ENCODE data around the gene CDC5L. TPM values are rescaled to one million over a fixed set of nuclear protein-coding genes. Genes with fewer than 3 reads are reported as not detected.

The CDC5L gene
- total and polyA plus RNA-seq, 5 donors from 2014 or later = 15.9 to 22.4 (median 16.5) TPM

DNA sequence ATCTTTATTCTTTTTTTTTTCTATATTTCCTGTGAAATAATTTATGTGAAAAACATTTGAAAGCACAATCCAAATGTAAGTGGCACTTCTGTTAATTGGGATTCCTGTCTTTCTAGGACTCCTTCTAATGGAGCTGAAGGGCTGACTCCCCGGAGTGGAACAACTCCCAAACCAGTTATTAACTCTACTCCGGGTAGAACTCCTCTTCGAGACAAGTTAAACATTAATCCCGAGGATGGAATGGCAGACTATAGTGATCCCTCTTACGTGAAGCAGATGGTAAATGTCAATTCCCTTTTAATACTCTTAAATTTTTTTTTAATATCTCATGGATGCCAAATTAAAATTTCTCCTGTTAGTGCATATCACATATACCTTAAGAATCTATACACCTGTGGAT, 35.0 kb downstream of the CDC5L start:
- Mint-ChIP-seq H3K4me3 (no peak overlapping the region), H3K36me3 (peaks cover 63% of the 10 kb centered on the region), H3K4me1 (peaks cover 2 to 7% (median 6%) of the 10 kb centered on the region in 4 donors), H3K9me3 (no peaks in the 10 kb centered on the region), H3K27ac (no peak overlapping the region), H3K27me3 (no peaks in the 10 kb centered on the region)
- H3K9me3 ChIP-seq (ENCODE audit: control insufficient read depth in 2 of 2, low read length in 2 of 2) = no peaks in the 10 kb centered on the region
- no peak overlapping the region for H3K27ac ChIP-seq (ENCODE audit: insufficient read depth, low read length, poor library complexity, severe bottlenecking)
- DNase-seq = no peak
- no peak overlapping the region for H3K4me3 ChIP-seq (ENCODE audit: low read depth, low read length)
- H3K4me1 ChIP-seq (ENCODE audit: control insufficient read depth, insufficient read depth, low read length, poor library complexity, severe bottlenecking) = no peaks in the 10 kb centered on the region
- peaks cover 84% of the 10 kb centered on the region for H3K36me3 ChIP-seq (ENCODE audit: control insufficient read depth, insufficient read depth, low read length)
- ATAC-seq (ENCODE audit: low read depth in 2 of 2) = no peak
- H3K27me3 ChIP-seq (ENCODE audit: control insufficient read depth, insufficient read depth, low read length) = no peaks in the 10 kb centered on the region

DNA sequence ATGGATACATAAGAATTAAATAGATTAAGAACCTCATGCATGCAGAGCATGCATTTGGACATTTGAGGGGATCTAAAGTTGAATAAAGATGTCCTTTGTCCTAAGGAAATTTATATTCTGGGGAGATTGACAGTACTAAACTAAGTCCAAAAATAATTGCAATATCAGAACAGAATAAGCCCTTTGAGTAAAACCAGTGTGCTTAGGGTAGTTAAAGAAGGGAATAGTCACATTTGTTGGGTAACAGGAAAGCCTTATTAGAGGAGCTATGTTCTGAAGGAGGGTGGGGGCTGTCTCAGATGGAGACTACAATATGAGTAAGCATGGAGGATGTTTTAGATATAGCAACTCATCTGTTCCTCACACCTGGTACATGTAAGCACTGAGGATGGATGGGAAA, 35.8 kb downstream of the CDC5L start:
- Histone ChIP-seq H3K4me1 (ENCODE audit: control insufficient read depth, insufficient read depth, low read length, poor library complexity, severe bottlenecking) (no peaks in the 10 kb centered on the region), H3K9me3 (ENCODE audit: control insufficient read depth in 2 of 2, low read length in 2 of 2) (no peaks in the 10 kb centered on the region), H3K27ac (ENCODE audit: insufficient read depth, low read length, poor library complexity, severe bottlenecking) (no peak overlapping the region), H3K36me3 (ENCODE audit: control insufficient read depth, insufficient read depth, low read length) (peaks cover 88% of the 10 kb centered on the region), H3K27me3 (ENCODE audit: control insufficient read depth, insufficient read depth, low read length) (no peaks in the 10 kb centered on the region), H3K4me3 (ENCODE audit: low read depth, low read length) (no peak overlapping the region)
- no peak overlapping the region for H3K4me3 Mint-ChIP-seq
- peaks cover 65% of the 10 kb centered on the region for H3K36me3 Mint-ChIP-seq
- peaks cover 2 to 7% (median 6%) of the 10 kb centered on the region in 4 donors for H3K4me1 Mint-ChIP-seq
- peak overlapping the region in 1 of 3 donors; percentile 17 for H3K27ac Mint-ChIP-seq
- H3K9me3 Mint-ChIP-seq = no peaks in the 10 kb centered on the region
- no peaks in the 10 kb centered on the region for H3K27me3 Mint-ChIP-seq
- no peak for DNase-seq
- ATAC-seq (ENCODE audit: low read depth in 2 of 2) = no peak

DNA sequence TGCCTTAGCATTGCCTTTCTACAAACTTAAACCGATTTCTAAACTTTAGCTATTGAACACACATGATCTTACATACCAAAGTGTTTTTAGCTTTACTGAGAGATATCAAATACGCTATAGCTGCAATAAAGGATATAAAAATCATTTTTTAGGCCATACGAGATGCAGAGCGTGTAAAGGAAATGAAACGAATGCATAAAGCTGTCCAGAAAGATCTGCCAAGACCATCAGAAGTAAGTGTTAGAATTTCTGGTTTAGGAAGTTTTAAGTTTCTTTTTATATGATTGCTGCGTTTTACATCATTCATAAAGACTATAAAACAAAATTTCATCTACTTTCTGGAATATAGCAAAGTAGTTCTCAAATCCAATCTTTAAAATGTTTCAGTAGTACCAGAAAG, 38.4 kb downstream of the CDC5L start:
- H3K9me3 Mint-ChIP-seq = no peaks in the 10 kb centered on the region
- peak overlapping the region in 1 of 3 donors; percentile 11 for H3K27ac Mint-ChIP-seq
- peaks cover 59% of the 10 kb centered on the region for H3K36me3 Mint-ChIP-seq
- H3K4me3 Mint-ChIP-seq = no peak overlapping the region
- no peaks in the 10 kb centered on the region for H3K27me3 Mint-ChIP-seq
- H3K4me3 ChIP-seq (ENCODE audit: low read depth, low read length) = no peak overlapping the region
- no peak for DNase-seq
- no peaks in the 10 kb centered on the region for H3K27me3 ChIP-seq (ENCODE audit: control insufficient read depth, insufficient read depth, low read length)
- H3K27ac ChIP-seq (ENCODE audit: insufficient read depth, low read length, poor library complexity, severe bottlenecking) = no peak overlapping the region
- no peak for ATAC-seq (ENCODE audit: low read depth in 2 of 2)
- peaks cover 3 to 8% (median 3%) of the 10 kb centered on the region in 4 donors for H3K4me1 Mint-ChIP-seq
- no peaks in the 10 kb centered on the region for H3K9me3 ChIP-seq (ENCODE audit: control insufficient read depth in 2 of 2, low read length in 2 of 2)
- peaks cover 89% of the 10 kb centered on the region for H3K36me3 ChIP-seq (ENCODE audit: control insufficient read depth, insufficient read depth, low read length)
- no peaks in the 10 kb centered on the region for H3K4me1 ChIP-seq (ENCODE audit: control insufficient read depth, insufficient read depth, low read length, poor library complexity, severe bottlenecking)

DNA sequence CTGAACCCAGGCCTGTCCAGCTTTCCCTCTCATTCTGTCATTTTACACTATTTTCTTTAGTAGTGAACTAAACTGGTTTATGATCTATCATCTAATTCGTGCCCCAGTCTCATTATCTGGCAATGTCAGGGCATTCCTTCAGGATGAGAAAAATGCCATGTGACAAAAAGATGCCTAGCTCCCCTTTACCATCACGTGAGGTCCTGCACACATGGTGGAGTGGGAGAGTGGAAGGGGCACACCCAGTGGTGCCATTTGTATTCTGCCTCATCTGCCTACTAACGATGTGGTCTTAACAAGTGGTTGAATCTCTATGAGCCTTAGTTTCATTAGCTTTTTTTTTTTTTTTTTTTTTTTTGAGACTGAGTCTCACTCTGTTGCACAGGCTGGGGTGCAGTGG, 41.2 kb downstream of the CDC5L start:
- H3K36me3 ChIP-seq (ENCODE audit: control insufficient read depth, insufficient read depth, low read length) = peaks cover 79% of the 10 kb centered on the region
- no peaks in the 10 kb centered on the region for H3K27me3 Mint-ChIP-seq

DNA sequence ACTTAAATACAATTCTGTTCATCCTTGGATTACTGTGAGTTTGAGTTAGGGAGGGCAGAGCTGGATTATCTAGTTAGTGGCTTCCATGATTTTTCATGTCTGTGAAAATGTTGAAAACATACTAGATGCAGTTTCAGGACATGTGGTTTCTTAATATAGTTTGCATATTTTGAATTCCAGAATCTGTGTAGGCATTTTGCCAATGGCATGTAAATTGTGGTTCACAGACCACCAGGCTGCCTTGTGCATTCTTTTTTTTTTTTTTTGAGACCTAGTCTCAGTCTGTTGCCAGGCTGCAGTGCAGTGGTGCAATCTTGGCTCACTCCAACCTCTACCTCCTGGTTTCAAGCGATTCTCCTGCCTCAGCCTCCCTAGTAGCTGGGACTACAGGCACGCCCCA, 42.8 kb downstream of the CDC5L start:
- peaks cover 3 to 17% (median 11%) of the 10 kb centered on the region in 4 donors for H3K4me1 Mint-ChIP-seq
- no peaks in the 10 kb centered on the region for H3K27me3 Mint-ChIP-seq
- H3K4me1 ChIP-seq (ENCODE audit: control insufficient read depth, insufficient read depth, low read length, poor library complexity, severe bottlenecking) = no peaks in the 10 kb centered on the region
- no peak overlapping the region for H3K4me3 ChIP-seq (ENCODE audit: low read depth, low read length)
- no peaks in the 10 kb centered on the region for H3K9me3 Mint-ChIP-seq
- no peak for DNase-seq
- H3K36me3 Mint-ChIP-seq = peaks cover 50% of the 10 kb centered on the region
- no peaks in the 10 kb centered on the region for H3K9me3 ChIP-seq (ENCODE audit: control insufficient read depth in 2 of 2, low read length in 2 of 2)
- H3K27me3 ChIP-seq (ENCODE audit: control insufficient read depth, insufficient read depth, low read length) = no peaks in the 10 kb centered on the region
- no peak for ATAC-seq (ENCODE audit: low read depth in 2 of 2)
- H3K36me3 ChIP-seq (ENCODE audit: control insufficient read depth, insufficient read depth, low read length) = peaks cover 71% of the 10 kb centered on the region
- H3K4me3 Mint-ChIP-seq = no peak overlapping the region
- no peak overlapping the region for H3K27ac ChIP-seq (ENCODE audit: insufficient read depth, low read length, poor library complexity, severe bottlenecking)
- H3K27ac Mint-ChIP-seq = no peak overlapping the region

More for the DNA sequence above, 41.2 kb downstream of the CDC5L start:
- H3K4me3 ChIP-seq (ENCODE audit: low read depth, low read length) = no peak overlapping the region
- no peaks in the 10 kb centered on the region for H3K9me3 ChIP-seq (ENCODE audit: control insufficient read depth in 2 of 2, low read length in 2 of 2)
- H3K27me3 ChIP-seq (ENCODE audit: control insufficient read depth, insufficient read depth, low read length) = no peaks in the 10 kb centered on the region
- no peak for DNase-seq
- H3K27ac Mint-ChIP-seq = no peak overlapping the region
- H3K36me3 Mint-ChIP-seq = peaks cover 54% of the 10 kb centered on the region
- H3K9me3 Mint-ChIP-seq = no peaks in the 10 kb centered on the region
- ATAC-seq (ENCODE audit: low read depth in 2 of 2) = no peak
- H3K27ac ChIP-seq (ENCODE audit: insufficient read depth, low read length, poor library complexity, severe bottlenecking) = no peak overlapping the region
- peaks cover 7 to 15% (median 12%) of the 10 kb centered on the region in 4 donors for H3K4me1 Mint-ChIP-seq
- H3K4me1 ChIP-seq (ENCODE audit: control insufficient read depth, insufficient read depth, low read length, poor library complexity, severe bottlenecking) = no peaks in the 10 kb centered on the region
- H3K4me3 Mint-ChIP-seq = no peak overlapping the region

DNA sequence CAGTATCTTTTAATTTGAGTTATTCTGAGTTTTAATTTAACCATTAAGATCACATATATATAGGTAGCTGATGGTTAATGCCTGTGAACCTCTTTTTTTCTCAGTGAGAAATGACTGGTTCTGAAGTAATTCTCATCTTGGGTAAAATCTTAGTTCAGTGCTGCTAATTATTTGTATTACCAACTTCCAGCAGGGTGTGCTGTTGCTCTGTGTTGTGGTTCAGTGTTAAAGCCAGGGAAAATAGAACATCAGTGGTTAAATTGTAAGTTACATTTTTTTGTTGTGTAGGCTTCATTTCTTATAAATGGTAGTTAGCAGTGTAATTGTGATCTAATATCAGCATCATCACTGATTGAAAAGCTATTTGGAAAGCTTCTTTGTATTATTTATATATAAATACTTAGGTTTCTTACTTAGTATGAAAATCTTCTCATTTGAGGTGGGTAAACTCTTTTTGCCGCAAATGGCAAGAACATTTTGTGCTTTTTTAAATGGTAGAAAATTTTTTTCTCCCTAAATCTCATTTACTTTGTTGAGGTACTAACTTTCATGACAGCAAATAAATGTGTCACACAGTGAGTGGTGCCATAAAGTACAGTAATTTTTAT, 43.7 kb downstream of the CDC5L start:
- Histone ChIP-seq H3K4me1 (ENCODE audit: control insufficient read depth, insufficient read depth, low read length, poor library complexity, severe bottlenecking) (no peaks in the 10 kb centered on the region), H3K9me3 (ENCODE audit: control insufficient read depth in 2 of 2, low read length in 2 of 2) (no peaks in the 10 kb centered on the region), H3K27ac (ENCODE audit: insufficient read depth, low read length, poor library complexity, severe bottlenecking) (no peak overlapping the region), H3K27me3 (ENCODE audit: control insufficient read depth, insufficient read depth, low read length) (no peaks in the 10 kb centered on the region), H3K36me3 (ENCODE audit: control insufficient read depth, insufficient read depth, low read length) (peaks cover 62% of the 10 kb centered on the region), H3K4me3 (ENCODE audit: low read depth, low read length) (no peak overlapping the region)
- Mint-ChIP-seq H3K9me3 (no peaks in the 10 kb centered on the region), H3K27ac (no peak overlapping the region), H3K4me3 (no peak overlapping the region), H3K27me3 (no peaks in the 10 kb centered on the region), H3K4me1 (peaks cover 5 to 22% (median 13%) of the 10 kb centered on the region in 4 donors), H3K36me3 (peaks cover 47% of the 10 kb centered on the region)
- DNase-seq (peak; percentile 26 to 68 (median 43)), ATAC-seq (ENCODE audit: low read depth in 2 of 2) (peak; percentile 55 to 59)

DNA sequence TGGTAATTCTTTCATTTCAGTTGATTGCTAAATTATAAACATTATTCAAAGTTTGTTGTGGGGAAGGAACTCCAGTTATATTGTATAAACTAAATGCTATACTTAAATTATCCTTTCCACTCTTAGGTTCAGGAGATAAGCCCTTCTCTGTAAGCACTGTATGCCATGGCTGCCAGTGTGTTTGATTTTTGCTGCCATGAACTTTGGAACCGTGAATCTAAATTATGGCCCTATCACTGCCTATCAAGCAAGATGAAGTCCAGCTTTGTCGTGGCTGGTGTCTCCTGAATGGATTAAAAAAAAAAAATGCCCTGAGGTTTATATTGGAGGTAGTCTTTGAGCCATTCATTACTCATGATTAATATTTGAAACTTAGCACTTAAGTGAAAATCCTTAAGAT, 44.7 kb downstream of the CDC5L start:
- no peaks in the 10 kb centered on the region for H3K27me3 ChIP-seq (ENCODE audit: control insufficient read depth, insufficient read depth, low read length)

DNA sequence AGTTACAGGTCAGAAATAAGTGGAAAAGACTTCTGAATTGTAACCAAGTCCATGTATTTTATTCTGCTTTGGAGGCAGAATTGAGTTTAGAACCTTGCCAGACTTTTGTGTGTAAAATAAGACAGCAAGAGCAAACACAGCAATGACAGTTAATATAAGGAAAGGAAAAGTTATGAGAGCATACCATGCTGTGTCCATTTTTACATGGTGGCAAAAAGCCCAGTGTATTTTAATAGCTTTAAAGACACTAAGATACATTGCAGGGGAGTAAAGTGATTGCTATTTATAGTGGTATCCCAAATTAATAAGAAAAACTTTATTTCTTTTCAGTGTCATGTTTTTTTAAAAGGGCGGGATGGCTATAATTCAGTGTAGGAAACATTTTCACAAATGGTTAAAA, 45.2 kb downstream of the CDC5L start:
- H3K36me3 ChIP-seq (ENCODE audit: control insufficient read depth, insufficient read depth, low read length) = peaks cover 52% of the 10 kb centered on the region
- DNase-seq (no peak), ATAC-seq (ENCODE audit: low read depth in 2 of 2) (no peak)
- Mint-ChIP-seq H3K27me3 (no peaks in the 10 kb centered on the region), H3K36me3 (peaks cover 46% of the 10 kb centered on the region), H3K4me3 (no peak overlapping the region), H3K4me1 (peaks cover 11 to 29% (median 19%) of the 10 kb centered on the region in 4 donors), H3K9me3 (no peaks in the 10 kb centered on the region), H3K27ac (peak overlapping the region in 1 of 3 donors; percentile 11)
- H3K4me3 ChIP-seq (ENCODE audit: low read depth, low read length) = no peak overlapping the region
- no peak overlapping the region for H3K27ac ChIP-seq (ENCODE audit: insufficient read depth, low read length, poor library complexity, severe bottlenecking)
- no peaks in the 10 kb centered on the region for H3K9me3 ChIP-seq (ENCODE audit: control insufficient read depth in 2 of 2, low read length in 2 of 2)
- H3K4me1 ChIP-seq (ENCODE audit: control insufficient read depth, insufficient read depth, low read length, poor library complexity, severe bottlenecking) = no peaks in the 10 kb centered on the region
- H3K27me3 ChIP-seq (ENCODE audit: control insufficient read depth, insufficient read depth, low read length) = no peaks in the 10 kb centered on the region

More for the DNA sequence above, 44.7 kb downstream of the CDC5L start:
- H3K27ac Mint-ChIP-seq = no peak overlapping the region
- H3K27me3 Mint-ChIP-seq = no peaks in the 10 kb centered on the region
- H3K4me1 ChIP-seq (ENCODE audit: control insufficient read depth, insufficient read depth, low read length, poor library complexity, severe bottlenecking) = no peaks in the 10 kb centered on the region
- H3K4me1 Mint-ChIP-seq = peaks cover 8 to 29% (median 18%) of the 10 kb centered on the region in 4 donors
- H3K4me3 ChIP-seq (ENCODE audit: low read depth, low read length) = no peak overlapping the region
- H3K36me3 Mint-ChIP-seq = peaks cover 42% of the 10 kb centered on the region
- H3K9me3 Mint-ChIP-seq = no peaks in the 10 kb centered on the region
- H3K4me3 Mint-ChIP-seq = no peak overlapping the region
- no peak overlapping the region for H3K27ac ChIP-seq (ENCODE audit: insufficient read depth, low read length, poor library complexity, severe bottlenecking)
- peaks cover 53% of the 10 kb centered on the region for H3K36me3 ChIP-seq (ENCODE audit: control insufficient read depth, insufficient read depth, low read length)
- no peak for DNase-seq
- no peaks in the 10 kb centered on the region for H3K9me3 ChIP-seq (ENCODE audit: control insufficient read depth in 2 of 2, low read length in 2 of 2)
- ATAC-seq (ENCODE audit: low read depth in 2 of 2) = no peak

Measured in CD4-positive, CD25-positive, alpha-beta regulatory T cell (primary cell).